Measurements from ENCODE around the gene SCG3.
A peak's percentile ranks its signal among the peaks of the same experiment; 100 is the strongest.

The SCG3 gene

GRCh38 chr15:51677021-51677420 lies 4.3 kb upstream of the SCG3 start:
- Histone ChIP-seq H3K27me3 (replicated peaks; ENCODE audit: control insufficient read depth, insufficient read depth, low read length) (no peaks in the 10 kb centered on the region), H3K36me3 (ENCODE audit: control insufficient read depth, insufficient read depth, low read length) (no peaks in the 10 kb centered on the region), H3K4me3 (replicated peaks; ENCODE audit: low read depth, low read length) (no peak overlapping the region)
- TF ChIP-seq, protein P1, sequence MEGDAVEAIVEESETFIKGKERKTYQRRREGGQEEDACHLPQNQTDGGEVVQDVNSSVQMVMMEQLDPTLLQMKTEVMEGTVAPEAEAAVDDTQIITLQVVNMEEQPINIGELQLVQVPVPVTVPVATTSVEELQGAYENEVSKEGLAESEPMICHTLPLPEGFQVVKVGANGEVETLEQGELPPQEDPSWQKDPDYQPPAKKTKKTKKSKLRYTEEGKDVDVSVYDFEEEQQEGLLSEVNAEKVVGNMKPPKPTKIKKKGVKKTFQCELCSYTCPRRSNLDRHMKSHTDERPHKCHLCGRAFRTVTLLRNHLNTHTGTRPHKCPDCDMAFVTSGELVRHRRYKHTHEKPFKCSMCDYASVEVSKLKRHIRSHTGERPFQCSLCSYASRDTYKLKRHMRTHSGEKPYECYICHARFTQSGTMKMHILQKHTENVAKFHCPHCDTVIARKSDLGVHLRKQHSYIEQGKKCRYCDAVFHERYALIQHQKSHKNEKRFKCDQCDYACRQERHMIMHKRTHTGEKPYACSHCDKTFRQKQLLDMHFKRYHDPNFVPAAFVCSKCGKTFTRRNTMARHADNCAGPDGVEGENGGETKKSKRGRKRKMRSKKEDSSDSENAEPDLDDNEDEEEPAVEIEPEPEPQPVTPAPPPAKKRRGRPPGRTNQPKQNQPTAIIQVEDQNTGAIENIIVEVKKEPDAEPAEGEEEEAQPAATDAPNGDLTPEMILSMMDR (IDR thresholded peaks at IDR 0.05; ENCODE audit: insufficient read depth, low read length, poor library complexity, severe bottlenecking), result no peak
- no peak for DNase-seq (ENCODE audit: extremely low read depth, insufficient read length)

- H3K36me3 ChIP-seq (ENCODE audit: control insufficient read depth, insufficient read depth, low read length), result no peaks in the 10 kb centered on the region
- TF ChIP-seq, protein P1 (IDR thresholded peaks at IDR 0.05; ENCODE audit: insufficient read depth, low read length, poor library complexity, severe bottlenecking), result no peak
- H3K27me3 ChIP-seq (replicated peaks; ENCODE audit: control insufficient read depth, insufficient read depth, low read length), result no peaks in the 10 kb centered on the region
- H3K4me3 ChIP-seq (replicated peaks; ENCODE audit: low read depth, low read length), result no peak overlapping the region
- no peak for DNase-seq (ENCODE audit: extremely low read depth, insufficient read length)
These were observed 3.9 kb upstream of the SCG3 start for GRCh38 chr15:51677452-51677851.

GRCh38 chr15:51678096-51678495 lies 3.2 kb upstream of the SCG3 start:
- Histone ChIP-seq H3K4me3 (replicated peaks; ENCODE audit: low read depth, low read length) (no peak overlapping the region), H3K27me3 (replicated peaks; ENCODE audit: control insufficient read depth, insufficient read depth, low read length) (no peaks in the 10 kb centered on the region), H3K36me3 (ENCODE audit: control insufficient read depth, insufficient read depth, low read length) (no peaks in the 10 kb centered on the region)
- DNase-seq (ENCODE audit: extremely low read depth, insufficient read length), result no peak
- TF ChIP-seq, protein P1 (IDR thresholded peaks at IDR 0.05; ENCODE audit: insufficient read depth, low read length, poor library complexity, severe bottlenecking), result no peak

- TF ChIP-seq, protein P1 (IDR thresholded peaks at IDR 0.05; ENCODE audit: insufficient read depth, low read length, poor library complexity, severe bottlenecking), result no peak
- Histone ChIP-seq H3K36me3 (ENCODE audit: control insufficient read depth, insufficient read depth, low read length) (no peaks in the 10 kb centered on the region), H3K4me3 (replicated peaks; ENCODE audit: low read depth, low read length) (no peak overlapping the region), H3K27me3 (replicated peaks; ENCODE audit: control insufficient read depth, insufficient read depth, low read length) (no peaks in the 10 kb centered on the region)
- DNase-seq (ENCODE audit: extremely low read depth, insufficient read length), result no peak
These were observed 982 bp upstream of the SCG3 start for GRCh38 chr15:51680321-51680720.

GRCh38 chr15:51687565-51687964 lies 6.3 kb downstream of the SCG3 start:
- Histone ChIP-seq H3K27me3 (replicated peaks; ENCODE audit: control insufficient read depth, insufficient read depth, low read length) (no peaks in the 10 kb centered on the region), H3K36me3 (ENCODE audit: control insufficient read depth, insufficient read depth, low read length) (no peaks in the 10 kb centered on the region), H3K4me3 (replicated peaks; ENCODE audit: low read depth, low read length) (no peak overlapping the region)
- no peak for DNase-seq (ENCODE audit: extremely low read depth, insufficient read length)
- TF ChIP-seq, protein P1 (IDR thresholded peaks at IDR 0.05; ENCODE audit: insufficient read depth, low read length, poor library complexity, severe bottlenecking), result no peak

DNA sequence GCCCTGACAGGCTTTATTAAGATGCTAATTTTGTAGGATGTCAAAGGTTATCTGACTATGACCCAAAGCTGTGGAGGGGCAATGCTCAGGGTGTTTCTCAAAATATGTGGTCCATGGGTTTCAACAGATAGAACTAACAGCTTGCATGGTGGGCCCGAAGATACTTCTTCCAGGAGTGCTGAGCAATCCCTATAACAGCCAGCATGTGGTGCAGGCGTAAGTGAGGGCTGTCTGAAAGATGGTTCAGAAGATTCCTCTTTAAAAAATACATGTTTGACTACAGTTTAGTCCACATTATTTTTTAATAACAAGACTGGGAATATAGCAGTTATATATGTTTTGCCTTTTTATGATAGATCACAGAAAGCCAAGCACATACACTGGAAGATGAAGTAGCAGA lies 7.6 kb downstream of the SCG3 start:
- Histone ChIP-seq H3K36me3 (ENCODE audit: control insufficient read depth, insufficient read depth, low read length) (no peaks in the 10 kb centered on the region), H3K27me3 (replicated peaks; ENCODE audit: control insufficient read depth, insufficient read depth, low read length) (no peaks in the 10 kb centered on the region), H3K4me3 (replicated peaks; ENCODE audit: low read depth, low read length) (no peak overlapping the region)
- DNase-seq (ENCODE audit: extremely low read depth, insufficient read length), result no peak
- TF ChIP-seq, protein P1 (IDR thresholded peaks at IDR 0.05; ENCODE audit: insufficient read depth, low read length, poor library complexity, severe bottlenecking), result peak; percentile 16
